Activated CD8-positive, alpha-beta memory T cell treated with anti-CD3 and anti-CD28 coated beads, Interleukin-2, amount 50 U/mL, for 48 hours (primary cell): ENCODE measurements around the gene GAREM2.

ENCODE experiments used
- DNase-seq: peaks from one replicate; pipeline ENCODE4 v3.0.0-alpha.2; 2020

GAREM2 gene

GRCh38 chr2:26189751-26190150 is 16.9 kb downstream of the GAREM2 start:
- DNase-seq = no peak

- DNase-seq = no peak
These were observed 17.5 kb downstream of the GAREM2 start for GRCh38 chr2:26190369-26190768.

GRCh38 chr2:26191316-26192159 is 18.6 kb downstream of the GAREM2 start:
- DNase-seq = no peak

- DNase-seq = no peak
These were observed 20.8 kb downstream of the GAREM2 start for GRCh38 chr2:26193578-26194231.

GRCh38 chr2:26195040-26195984 is 22.4 kb downstream of the GAREM2 start:
- DNase-seq = no peak

GRCh38 chr2:26196683-26197418 is 24.0 kb downstream of the GAREM2 start:
- no peak for DNase-seq

- DNase-seq = no peak
These were observed 24.6 kb downstream of the GAREM2 start for GRCh38 chr2:26197516-26197915.

- no peak for DNase-seq
These were observed 30.1 kb downstream of the GAREM2 start for GRCh38 chr2:26202981-26203490.

GRCh38 chr2:26203906-26204305 is 31.0 kb downstream of the GAREM2 start:
- DNase-seq = no peak

GRCh38 chr2:26212011-26212410 is 39.1 kb downstream of the GAREM2 start:
- DNase-seq = no peak

- no peak for DNase-seq
These were observed 41.9 kb downstream of the GAREM2 start for GRCh38 chr2:26214759-26215158.

- DNase-seq = no peak
These were observed 42.9 kb downstream of the GAREM2 start for GRCh38 chr2:26215833-26216232.

- no peak for DNase-seq
These were observed 43.7 kb downstream of the GAREM2 start for GRCh38 chr2:26216587-26216986.

- DNase-seq = no peak
These were observed 44.8 kb downstream of the GAREM2 start for GRCh38 chr2:26217720-26218119.

- DNase-seq = no peak
These were observed 50.1 kb downstream of the GAREM2 start for GRCh38 chr2:26223018-26223417.

- DNase-seq = no peak
These were observed 51.2 kb downstream of the GAREM2 start for GRCh38 chr2:26224095-26224494.

GRCh38 chr2:26229595-26229994 is 56.7 kb downstream of the GAREM2 start:
- no peak for DNase-seq

- DNase-seq = no peak
These were observed 57.9 kb downstream of the GAREM2 start for GRCh38 chr2:26230806-26231205.

GRCh38 chr2:26235089-26235488 is 62.2 kb downstream of the GAREM2 start:
- no peak for DNase-seq

GRCh38 chr2:26237868-26238267 is 65.0 kb downstream of the GAREM2 start:
- DNase-seq = no peak

- DNase-seq = no peak
These were observed 65.5 kb downstream of the GAREM2 start for GRCh38 chr2:26238311-26238958.
